Measurements from ENCODE around the gene ARRB1.

The ARRB1 gene

DNA sequence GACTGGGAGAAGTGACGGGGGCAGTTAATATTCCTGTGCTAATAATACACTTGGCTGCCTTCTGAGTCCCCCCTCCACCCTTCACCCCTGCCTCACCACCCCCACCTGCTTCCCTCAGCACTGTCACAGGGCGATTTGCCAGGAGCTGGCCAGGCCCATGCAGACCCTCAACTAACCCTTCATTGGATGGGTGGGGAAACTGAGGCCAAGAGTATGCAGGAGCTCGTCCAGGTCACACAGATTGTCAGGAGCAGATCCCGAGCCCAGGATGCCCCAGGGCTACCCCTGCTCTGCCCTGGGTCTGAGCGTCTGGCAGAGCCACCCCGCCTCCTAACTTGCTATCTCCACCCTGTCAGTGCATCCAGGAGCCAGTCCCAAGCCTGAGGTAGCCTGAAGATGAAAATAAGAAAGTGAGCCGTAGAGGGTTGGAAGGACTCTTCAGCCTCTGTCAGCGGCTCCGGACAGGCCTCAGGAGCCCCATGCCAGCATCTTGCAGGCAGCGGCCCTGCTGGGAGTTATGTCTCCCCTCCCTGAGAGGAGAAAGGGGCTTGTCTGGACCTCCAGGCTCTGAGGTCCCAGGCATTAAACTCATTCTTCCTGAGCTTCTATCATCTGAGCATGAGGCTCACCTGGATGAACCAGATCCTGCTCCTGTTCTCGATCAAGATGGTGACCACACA lies 104.7 kb downstream of the ARRB1 start:
- no peak for FAIRE-seq

DNA sequence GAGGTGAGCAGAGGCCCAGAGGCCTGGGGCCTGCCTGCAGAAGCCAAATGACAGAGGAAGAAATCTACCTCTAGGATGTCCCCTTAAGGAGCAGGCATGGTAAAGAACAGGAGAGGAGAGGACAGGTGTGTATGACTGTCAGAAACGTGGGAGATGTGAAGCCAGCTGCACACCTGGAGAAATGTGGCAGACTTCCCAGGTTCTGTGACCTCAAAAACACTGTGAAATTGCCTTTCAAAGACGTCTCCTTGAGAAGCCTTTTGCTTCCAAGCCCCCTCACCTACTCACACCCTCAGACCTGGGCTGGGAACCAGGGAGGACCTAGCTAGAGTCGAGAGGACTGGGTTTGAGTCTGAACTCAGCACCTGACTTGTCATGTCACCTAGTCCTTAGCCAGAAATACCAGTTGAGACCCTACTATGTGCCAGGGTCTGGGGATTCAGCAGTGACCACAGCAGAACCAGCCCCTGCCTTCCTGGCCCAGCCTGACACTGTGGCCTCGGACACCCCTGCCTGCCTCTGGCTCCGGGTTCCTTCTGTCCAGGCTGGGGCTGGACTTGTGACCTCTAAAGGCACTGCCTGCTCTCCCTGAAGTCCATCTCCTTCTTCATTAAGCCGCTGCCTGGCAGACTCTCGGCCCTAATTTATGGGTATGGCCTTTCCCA lies 105.3 kb downstream of the ARRB1 start:
- FAIRE-seq, result no peak

DNA sequence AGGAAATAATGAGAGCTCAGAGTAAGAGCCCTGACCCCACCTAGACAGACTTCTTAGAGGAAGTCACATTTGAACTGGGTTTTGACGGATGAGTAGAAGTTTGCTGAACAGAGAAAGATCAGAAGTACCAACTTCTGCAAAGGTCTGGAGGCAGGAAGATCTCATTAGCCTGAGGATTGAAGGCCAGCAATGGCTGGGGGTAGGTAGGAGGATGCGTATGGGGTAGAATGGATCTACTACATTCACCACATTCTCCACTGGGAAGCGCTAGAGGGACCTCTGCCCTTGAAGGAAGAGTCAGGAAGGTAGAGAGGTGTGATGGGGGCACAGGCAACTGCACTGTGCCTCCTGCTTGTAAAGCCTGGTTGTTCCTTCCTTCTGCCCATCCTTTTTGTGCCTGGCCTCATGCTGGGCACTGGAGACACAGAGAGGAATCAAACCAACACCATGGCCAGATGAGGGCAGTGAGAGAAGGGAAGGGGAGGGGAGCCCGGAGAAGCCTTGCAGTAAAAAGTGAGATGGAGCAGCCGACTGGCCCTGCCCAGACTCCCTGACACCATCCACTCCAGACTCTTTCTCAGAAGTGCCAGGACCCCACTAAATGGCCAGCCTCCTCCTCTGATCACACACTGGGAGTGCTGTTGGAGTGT lies 106.0 kb downstream of the ARRB1 start:
- no peak for FAIRE-seq

DNA sequence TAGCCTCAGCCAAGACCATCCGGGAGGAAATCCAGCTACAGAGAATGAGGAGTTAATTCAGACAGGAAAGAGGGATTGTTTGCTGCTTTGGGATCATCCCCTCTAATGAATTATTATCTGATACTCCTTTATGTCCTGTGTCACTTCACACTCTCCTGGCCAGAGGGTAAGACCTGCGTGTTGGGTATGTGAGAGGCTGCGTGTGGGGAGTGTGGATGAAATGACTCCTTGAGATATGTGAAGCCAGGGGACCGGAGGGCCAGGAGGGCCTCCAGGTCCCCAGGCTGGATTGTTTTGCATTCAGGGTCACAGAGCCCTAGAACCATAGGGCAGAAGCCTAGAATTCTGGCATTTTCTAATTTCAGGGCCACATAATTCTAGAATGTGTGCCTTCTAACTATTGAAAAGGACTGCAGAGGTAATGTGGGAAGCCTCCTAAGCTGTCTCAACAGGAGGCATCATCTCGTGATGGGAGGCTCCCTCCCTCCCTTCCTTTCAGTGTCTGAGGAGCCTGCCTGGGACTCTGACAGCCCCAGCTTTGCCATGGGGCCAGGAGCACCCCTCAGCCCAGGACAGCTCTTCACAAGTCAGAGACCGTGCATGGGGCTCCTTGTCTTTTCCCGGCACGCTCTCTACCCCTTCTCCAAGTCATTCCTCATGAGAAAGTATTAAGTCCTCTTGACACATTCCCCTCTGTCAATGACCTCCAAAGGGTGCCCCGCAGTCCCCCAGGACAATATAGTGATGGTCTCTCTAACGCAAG lies 107.2 kb downstream of the ARRB1 start:
- FAIRE-seq, result no peak

DNA sequence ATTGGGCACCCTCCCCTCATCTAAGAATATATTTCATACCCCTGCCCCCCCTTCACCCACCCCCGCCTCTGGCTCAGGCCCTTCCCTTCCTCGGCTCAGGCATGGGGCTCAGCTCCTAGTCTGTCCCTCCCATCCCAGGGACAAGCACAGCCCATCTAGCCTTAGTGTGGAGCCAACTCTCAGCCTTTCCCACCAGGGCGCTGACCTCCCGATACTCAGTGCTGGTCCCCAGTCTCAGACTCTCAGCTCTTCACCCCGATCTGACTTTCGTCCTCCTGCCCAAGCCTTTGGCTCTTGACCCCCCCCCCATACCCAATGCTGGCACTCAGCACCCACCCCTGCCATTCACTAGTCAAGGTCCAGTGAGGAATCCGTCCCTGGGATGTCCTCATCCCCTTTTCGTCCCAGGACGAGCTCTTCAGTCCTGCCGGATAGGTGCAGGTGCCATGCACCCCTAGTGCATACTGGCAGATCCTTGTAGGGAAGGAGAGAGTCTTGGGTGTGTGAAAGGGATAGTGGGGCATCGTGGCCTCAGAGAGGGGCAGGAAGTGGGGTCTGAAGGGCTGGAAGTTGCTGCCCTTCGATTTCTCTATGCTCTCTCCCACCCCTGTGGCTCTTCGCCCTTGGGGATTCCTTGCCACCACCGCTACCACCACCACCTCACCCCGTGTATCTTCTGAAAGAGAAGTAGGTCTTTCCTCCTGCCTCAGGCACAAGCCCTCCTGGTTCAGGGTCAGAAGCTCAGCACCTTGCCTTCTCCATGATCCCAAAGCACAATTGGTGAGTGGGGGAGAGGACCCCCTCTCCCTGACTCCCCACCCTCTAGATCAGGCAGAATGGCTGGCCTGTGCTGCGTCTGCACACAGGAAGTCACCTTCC lies 108.5 kb downstream of the ARRB1 start:
- FAIRE-seq, result no peak

DNA sequence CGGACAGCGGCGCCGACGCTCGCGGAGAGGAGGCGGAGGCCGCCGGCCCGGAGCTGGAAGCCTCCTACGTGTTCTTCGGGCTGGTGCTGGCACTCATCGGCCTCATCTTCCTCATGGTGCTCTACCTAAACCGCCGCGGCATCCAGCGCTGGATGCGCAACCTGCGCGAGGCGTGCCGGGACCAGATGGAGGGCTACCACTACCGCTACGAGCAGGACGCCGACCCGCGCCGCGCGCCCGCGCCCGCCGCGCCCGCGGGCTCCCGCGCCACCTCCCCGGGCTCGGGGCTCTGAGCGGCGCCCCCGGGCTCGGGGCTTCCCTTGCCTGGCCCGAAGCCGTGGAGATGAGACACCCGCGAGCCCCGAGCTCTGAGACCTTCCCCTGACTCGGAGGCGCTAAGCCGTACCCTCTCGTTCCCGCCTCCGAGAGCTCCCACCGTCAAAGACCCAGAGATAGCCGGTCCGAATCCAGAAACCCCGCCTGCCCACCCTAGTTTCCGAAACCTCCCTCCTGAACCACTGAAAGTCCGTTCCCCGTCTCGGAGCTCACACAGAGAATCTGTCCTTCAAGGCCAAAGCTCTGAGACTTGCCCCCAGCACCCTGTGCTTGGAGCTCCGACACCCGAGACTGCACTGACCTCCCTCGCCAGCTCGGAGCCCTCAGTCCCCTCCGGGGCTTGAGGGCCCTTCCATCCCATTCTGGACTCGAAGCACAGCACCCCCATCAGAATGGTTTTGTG lies 109.4 kb downstream of the ARRB1 start:
- no peak for FAIRE-seq

DNA sequence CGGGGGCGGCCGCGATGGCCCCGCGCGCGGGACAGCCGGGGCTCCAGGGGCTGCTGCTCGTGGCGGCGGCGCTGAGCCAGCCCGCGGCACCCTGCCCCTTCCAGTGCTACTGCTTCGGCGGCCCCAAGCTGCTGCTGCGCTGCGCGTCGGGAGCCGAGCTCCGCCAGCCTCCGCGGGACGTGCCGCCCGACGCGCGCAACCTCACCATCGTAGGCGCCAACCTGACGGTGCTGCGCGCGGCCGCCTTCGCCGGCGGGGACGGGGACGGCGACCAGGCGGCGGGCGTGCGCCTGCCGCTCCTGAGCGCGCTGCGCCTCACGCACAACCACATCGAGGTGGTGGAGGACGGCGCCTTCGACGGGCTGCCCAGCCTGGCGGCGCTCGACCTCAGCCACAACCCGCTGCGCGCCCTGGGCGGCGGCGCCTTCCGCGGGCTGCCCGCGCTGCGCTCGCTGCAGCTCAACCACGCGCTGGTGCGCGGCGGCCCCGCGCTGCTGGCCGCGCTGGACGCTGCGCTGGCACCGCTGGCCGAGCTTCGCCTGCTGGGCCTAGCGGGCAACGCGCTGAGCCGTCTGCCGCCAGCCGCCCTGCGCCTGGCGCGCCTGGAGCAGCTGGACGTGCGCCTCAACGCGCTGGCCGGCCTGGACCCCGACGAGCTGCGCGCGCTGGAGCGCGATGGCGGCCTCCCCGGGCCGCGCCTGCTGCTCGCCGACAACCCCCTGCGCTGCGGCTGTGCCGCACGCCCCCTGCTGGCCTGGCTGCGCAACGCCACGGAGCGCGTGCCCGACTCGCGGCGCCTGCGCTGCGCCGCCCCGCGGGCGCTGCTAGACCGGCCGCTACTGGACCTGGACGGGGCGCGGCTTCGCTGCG lies 110.2 kb downstream of the ARRB1 start:
- FAIRE-seq, result no peak

DNA sequence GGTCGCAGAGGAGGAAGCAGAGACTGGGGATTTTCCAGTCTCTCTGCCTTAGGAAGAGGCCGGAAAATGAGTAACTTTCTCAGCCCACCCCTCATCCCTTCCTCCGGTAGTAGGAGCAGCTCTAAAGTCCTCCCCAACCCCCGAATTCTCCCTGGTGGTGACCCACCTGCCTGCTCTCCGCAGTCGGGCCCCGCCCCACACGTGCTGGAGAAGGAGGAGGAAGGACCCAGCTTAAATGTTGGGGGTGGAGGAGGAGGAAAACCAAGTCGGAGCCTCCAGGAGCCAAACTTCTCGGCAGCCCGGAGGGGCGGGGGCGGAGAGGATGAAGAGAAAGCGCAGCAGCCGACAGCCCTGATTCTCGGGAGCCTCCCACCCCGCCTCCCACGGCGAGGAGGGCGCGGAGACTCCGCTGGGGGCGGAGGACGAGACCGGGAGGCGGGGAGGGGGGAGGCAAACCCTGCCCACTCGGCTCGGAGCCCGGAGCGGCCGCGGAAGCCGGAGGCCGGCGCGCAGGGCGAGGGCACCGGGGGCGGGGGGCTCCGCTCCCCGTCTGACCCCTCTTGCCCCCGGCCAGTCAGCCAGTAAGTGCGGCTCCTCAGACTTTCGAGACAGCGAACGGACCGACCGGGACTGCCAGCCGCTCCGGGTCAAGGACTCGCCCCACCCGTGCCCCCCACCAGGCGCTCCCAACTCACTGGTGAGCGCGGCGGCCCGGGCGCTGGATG lies 111.0 kb downstream of the ARRB1 start, which contains the start of gene TPBGL:
Gene TPBGL, plus strand, starts transcription at position 464 of the 725 bp plus-strand sequence. CDS start 276 bp downstream, outside the sequence.
- no peak for FAIRE-seq

DNA sequence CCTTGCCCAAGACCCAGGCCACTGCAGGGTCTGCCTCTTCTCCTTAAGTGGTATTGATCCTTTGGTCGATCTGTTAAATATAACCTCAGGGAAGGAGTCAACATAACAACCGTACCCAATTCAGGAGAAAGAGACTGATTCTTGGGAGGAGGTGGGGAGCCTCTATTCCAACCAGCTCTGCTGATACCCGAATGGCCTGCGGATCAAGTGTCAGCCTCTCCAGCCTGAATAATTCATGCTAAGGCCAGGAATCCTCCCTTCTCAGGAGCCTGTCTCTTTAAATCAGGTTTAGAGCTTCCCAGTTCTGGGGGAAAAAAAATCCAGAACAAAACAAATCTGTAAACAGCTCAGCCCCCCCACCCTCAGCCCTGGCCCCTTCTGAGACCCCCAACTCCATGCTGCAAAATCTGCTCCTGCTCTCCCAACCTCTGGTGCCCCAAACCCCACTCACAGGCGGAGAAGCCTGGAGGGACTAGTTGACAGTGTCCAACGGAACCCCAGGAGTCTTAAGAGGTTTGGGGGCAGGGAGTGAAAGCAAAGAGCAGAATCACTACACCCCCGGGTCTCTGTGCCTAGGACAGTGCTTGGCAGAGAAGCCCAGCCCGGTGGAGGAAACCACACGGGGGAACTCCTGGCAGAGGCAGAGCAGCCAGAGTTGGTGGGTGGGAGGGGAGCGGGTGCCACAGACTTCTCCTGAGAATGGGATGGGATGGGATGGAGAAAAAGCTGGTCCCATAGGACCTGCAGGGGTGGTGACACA lies 111.8 kb downstream of the ARRB1 start:
- FAIRE-seq, result no peak

DNA sequence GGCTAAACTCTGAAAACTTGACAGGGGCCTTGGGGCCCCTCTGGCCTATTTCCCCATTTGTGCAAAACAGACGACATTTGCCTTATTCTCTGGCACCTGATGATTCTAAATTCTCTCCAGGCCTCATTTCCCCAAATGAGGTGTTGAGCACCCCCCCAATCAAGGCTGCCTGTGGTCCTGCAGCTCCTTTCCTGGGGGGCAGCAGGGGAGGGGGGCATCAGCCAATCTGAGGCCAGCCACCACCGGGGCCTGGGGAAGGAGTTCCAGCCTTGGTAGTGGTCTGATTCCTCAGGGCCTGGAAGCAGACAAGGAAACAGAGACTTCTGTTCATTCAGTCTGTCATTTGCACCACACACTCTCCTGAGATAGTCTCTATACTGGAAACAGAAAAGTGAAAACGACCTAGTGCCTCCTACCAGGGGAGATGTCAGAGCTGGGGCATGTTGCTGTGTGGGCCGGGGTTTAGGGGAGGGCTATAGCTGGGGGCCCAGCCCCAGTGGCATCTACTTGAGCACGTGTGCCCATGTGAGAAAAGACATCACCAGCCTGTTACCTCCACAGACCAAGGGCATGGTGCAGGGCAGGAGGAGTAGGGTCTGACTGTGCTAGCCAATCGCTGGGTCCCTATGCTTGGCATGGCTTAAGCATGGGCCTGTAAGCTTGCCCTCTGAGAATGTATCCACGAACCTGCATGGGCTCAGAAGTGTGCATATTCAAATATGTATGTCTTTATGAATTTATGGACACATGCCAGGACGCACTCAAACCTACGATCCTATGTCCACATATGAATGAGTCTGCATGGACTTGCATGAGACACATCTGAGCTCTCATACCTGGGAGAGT lies 112.6 kb downstream of the ARRB1 start:
- no peak for FAIRE-seq

DNA sequence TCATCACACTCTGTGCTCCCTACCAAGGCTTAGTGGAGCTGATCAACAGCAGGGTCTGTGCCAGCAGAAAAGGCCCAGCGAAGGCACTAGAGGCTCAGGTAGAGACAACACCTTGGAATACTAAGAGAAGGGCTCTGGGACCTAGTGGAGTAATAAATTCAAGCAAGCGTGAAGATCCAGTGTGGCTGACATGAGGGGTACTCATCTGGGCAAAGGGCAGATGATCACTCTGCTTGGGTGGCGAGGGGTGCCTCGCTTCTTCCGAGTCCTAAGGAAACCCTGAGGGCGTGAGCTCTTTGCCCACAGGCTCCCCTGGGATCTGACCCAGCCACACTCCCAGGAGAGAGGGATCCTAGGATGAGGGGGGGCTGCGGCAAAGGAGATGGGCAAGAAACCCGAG lies 114.4 kb downstream of the ARRB1 start:
- FAIRE-seq, result no peak

DNA sequence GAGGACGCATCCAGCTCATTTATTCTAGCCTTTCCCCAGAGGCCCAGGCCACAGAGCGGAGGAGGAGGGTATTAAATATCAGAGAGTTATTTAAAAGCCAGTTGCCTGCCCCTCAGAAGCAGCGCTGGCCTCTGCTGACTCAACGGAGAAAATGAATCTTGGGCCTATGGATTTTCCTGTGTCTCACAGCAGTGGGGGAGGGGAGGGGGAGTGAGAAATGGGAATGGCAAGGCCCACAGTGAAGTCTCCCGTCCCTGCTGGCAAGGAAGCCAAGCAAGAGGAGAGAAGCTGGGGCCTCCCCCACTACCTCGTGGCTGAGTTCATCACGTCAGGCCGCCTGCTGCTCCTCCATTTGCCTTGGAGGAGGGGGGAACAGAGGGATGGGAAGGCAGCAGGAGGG lies 115.4 kb downstream of the ARRB1 start:
- no peak for FAIRE-seq

DNA sequence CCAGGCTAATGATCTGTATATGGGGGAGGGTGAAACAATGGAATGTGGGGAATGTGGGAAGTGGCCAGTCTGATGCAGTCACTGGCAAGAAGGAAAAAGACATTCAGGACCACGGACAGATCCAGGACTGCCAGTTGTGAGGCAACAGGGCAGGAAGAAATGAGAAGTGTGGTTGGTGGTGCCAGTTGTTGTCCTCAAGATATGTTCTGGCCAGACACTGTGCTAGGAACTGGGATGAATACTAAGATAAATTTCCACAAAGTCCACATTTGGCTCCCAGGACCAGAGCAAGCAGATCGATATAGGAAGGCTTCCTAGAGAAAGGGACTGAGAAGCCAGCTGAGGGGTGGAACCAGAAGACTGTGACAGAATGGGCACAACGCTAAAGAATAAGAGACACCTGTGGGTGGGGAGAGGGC lies 117.7 kb downstream of the ARRB1 start:
- no peak for FAIRE-seq

DNA sequence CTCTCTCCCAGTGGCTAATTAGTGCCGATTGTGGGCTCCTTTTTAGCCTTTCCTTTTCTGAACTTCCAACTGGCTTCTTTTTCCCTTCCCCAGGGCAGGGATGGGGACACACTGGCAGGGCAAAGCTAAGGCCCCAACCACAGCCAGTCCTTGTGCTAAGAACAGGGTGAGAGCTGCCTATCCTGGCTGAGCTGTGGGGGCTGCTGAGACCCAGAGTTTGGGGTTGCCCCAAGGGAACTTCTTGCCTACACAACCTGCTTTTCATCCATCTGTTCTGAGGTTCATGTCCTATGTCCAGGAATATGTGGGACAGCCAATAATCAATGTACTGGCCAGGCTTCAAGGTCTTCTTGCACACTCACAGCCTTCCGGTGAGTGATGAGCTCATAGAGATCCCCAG lies 120.8 kb downstream of the ARRB1 start:
- FAIRE-seq, result no peak

DNA sequence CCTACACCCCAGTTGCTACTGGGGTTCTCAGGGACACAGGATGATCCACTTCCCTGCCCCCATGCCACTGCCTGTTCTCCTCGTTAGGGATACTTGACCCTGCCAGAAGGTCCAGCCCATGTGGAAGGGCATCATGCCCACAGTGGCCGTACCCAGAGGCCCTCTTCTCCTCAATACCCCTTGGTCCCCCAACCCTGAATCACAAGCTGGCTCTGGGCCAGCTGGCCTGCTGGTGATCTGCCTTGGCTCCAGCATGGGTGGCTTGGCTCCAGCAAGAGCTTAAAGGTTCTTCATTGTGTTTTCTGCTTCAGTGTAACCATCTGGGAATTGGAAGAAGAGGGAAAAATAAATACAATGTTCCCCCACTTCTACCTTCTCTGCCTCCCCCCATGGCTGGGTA lies 122.0 kb downstream of the ARRB1 start:
- FAIRE-seq, result no peak

DNA sequence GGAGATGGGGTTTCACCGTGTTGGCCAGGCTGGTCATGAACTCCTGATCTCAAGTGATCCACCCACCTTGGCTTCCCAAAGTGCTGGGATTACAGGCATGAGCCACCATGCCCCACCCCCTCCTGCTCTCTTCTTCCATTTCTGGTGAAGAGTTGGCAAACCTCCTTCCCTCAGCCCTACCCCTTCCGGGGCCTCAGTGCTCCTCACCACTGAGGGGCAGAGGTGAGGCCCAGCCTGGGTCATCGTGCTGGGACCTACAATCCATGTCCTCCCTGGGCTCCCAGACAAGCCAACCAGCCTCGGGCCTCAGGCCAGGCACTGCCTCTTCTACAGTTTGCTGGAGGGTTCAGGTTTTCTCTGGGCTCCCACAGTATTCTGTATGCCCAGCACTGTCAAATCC lies 125.7 kb downstream of the ARRB1 start:
- FAIRE-seq, result no peak

DNA sequence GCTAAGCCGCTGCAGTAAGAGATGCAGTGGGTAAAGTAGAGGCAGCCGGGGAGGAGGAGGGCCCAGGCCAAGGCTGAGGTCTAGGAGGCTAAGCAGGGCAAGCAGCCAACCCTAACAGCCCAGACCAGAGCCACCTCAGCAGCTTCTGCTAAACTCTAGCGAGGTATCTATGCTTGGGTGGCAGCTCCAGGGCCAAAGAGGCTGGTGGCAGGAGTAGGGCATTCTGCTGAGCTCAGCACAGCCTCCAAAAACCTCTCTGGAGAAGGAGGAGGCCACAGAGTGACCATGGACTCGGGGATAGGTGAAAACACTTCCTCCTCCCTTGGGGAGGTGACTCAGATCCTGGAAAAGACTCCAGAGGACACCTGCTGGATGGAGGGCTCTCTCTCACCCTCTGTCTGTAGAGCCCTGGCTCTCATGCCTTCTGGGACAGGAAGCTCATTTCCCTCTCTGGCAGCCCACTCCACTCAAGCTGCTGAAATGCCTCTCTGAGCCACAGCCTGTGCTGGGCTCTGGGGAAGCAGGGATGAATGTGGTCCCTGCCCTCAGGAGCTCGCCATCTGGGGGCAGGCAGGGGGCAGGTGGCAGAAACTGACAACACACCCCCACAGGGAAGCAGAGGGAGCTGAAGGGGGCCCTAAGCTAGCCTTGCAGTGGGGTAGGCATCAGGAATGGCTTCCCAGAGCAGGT lies 127.4 kb downstream of the ARRB1 start:
- FAIRE-seq, result no peak

DNA sequence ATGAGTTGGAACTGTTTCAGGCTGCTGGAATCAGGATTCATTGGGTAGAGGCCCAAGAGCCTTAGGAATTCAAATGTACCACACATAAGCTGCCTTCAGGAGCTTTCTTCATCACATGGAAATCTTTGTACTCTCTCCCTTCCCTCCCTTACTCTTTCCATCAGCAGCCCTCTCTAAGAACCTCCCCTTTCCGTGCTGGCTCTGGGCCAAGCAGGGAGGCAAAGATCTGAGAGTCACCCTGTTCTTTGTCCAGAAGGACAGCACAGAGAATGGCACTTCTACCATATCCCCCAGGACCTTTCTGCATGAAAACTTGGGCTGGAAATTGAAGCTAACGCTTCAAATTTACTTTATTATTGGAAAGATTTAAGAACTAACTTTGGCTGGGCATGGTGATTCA lies 131.6 kb downstream of the ARRB1 start:
- FAIRE-seq, result no peak

Measured in G401.6 (cell line).